Measurements from ENCODE around the gene TSPEAR. TPM values are rescaled to one million over a fixed set of nuclear protein-coding genes. Genes with fewer than 3 reads are reported as not detected.

TSPEAR gene
- total RNA-seq, 1 experiment from 2014 or later, result not detected

DNA sequence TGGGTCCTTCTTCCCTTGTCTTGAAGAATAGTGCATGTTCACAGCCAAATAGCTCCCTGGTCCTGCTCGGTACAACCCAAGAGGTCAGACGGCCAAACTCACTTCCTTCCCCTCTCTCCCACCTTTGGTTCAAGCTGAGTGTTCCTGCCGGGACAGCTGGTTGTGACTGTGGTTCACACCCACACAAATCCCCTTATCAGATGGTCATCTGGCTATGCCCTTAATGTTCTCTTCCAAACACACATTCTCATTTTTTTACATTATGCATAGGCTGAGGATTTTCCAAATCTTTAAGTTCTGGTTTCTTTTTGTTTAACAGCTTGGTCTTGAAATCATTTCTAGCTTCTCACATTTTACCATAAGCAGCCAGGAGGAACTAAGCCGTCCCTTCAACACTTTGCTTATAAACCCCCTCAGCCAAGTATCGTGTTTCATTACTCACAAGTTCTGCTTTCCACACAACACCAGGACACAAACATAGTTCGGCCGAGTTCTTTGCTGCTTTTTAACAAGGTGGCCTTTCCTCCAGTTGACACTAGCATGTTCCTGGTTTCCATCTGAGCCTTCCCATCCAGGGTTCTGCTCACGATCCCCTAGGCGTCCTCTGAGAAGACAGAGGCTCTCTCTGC, 19.7 kb upstream of the TSPEAR start:
- Mint-ChIP-seq H3K4me1 (ENCODE audit: low read depth, unreplicated experiment) (no peaks in the 10 kb centered on the region), H3K9me3 (ENCODE audit: low read depth, unreplicated experiment) (no peaks in the 10 kb centered on the region), H3K27me3 (ENCODE audit: unreplicated experiment) (peaks cover 80% of the 10 kb centered on the region), H3K36me3 (ENCODE audit: insufficient read depth, unreplicated experiment) (peaks cover 4% of the 10 kb centered on the region), H3K4me3 (ENCODE audit: low read depth, unreplicated experiment) (no peak overlapping the region), H3K27ac (ENCODE audit: unreplicated experiment) (no peak overlapping the region)
- CTCF ChIA-PET, result interaction anchor here (0.6 to 0.7 kb wide), 2 partner anchors 9 to 805 kb away, joined by 3 to 9 read pairs; no protein-coding TSS in a partner anchor
- no TSS peak for BruUV-seq (replicated peaks)
- no peak for DNase-seq
- intact Hi-C loops (cut with micrococcal nuclease; ENCODE audit: unreplicated experiment), result no loop called here
- TF ChIP-seq, protein P1, sequence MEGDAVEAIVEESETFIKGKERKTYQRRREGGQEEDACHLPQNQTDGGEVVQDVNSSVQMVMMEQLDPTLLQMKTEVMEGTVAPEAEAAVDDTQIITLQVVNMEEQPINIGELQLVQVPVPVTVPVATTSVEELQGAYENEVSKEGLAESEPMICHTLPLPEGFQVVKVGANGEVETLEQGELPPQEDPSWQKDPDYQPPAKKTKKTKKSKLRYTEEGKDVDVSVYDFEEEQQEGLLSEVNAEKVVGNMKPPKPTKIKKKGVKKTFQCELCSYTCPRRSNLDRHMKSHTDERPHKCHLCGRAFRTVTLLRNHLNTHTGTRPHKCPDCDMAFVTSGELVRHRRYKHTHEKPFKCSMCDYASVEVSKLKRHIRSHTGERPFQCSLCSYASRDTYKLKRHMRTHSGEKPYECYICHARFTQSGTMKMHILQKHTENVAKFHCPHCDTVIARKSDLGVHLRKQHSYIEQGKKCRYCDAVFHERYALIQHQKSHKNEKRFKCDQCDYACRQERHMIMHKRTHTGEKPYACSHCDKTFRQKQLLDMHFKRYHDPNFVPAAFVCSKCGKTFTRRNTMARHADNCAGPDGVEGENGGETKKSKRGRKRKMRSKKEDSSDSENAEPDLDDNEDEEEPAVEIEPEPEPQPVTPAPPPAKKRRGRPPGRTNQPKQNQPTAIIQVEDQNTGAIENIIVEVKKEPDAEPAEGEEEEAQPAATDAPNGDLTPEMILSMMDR (IDR thresholded peaks at IDR 0.05; ENCODE audit: unreplicated experiment), result no peak

DNA sequence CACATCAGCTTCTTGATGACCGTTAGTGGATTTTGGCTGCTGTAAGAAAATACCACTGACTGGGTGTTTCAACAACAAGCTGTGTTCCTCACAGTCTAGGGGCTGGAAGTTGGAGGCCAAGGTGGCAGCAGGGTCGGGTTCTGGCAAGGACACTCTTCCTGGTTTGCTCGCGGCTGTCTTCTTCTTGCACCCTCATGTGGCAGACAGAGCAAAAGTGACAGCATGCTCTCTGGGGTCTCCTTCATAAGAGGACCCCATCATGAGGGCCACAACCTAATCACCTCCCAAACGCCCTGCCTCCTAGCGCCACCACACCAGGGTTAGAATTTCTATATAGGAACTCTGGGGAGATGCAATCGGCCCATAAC, 18.6 kb upstream of the TSPEAR start:
- peaks cover 4% of the 10 kb centered on the region for H3K36me3 Mint-ChIP-seq (ENCODE audit: insufficient read depth, unreplicated experiment)
- no peaks in the 10 kb centered on the region for H3K9me3 Mint-ChIP-seq (ENCODE audit: low read depth, unreplicated experiment)
- peaks cover 89% of the 10 kb centered on the region for H3K27me3 Mint-ChIP-seq (ENCODE audit: unreplicated experiment)
- H3K4me1 Mint-ChIP-seq (ENCODE audit: low read depth, unreplicated experiment), result no peaks in the 10 kb centered on the region
- CTCF ChIA-PET, result no interaction called here
- intact Hi-C loops (cut with micrococcal nuclease; ENCODE audit: unreplicated experiment), result no loop called here
- H3K4me3 Mint-ChIP-seq (ENCODE audit: low read depth, unreplicated experiment), result no peak overlapping the region
- H3K27ac Mint-ChIP-seq (ENCODE audit: unreplicated experiment), result no peak overlapping the region
- TF ChIP-seq, protein P1 (IDR thresholded peaks at IDR 0.05; ENCODE audit: unreplicated experiment), result no peak
- no peak for DNase-seq
- BruUV-seq (replicated peaks), result no TSS peak

DNA sequence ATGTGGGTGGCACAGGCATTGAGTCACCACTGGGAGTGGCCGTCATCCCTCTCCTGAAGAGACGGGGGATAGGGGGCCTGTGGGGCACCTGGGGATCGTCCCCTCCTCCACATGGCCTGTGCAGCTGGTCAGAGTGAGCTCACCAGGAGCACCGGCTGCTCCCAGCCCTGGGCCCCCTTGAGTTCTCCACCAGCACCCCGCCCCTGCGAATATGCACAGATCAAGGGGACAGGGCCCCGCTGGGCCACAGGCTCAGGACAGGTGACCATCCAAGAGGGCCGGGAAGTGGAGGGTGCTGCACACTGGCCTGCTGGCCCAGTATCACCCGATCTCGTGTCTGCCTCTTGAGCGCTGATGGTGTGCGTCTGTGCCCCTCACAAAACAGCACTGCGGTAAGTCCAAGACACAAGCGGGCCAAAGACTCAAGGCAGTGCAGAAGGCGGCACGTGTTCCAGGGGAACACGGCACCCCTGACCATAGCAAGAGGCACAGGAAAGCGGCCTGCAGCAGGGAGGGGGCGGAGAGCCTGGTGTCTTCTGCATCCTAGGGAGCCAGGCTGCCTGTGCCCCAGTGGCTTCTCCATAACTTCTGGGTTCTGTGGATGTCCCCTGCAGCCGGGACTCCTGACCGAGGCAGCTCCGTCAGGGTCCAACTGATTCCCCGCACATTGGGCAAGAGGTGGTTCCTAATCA, 18.1 kb upstream of the TSPEAR start:
- Mint-ChIP-seq H3K9me3 (ENCODE audit: low read depth, unreplicated experiment) (no peaks in the 10 kb centered on the region), H3K4me3 (ENCODE audit: low read depth, unreplicated experiment) (no peak overlapping the region), H3K36me3 (ENCODE audit: insufficient read depth, unreplicated experiment) (peaks cover 4% of the 10 kb centered on the region), H3K4me1 (ENCODE audit: low read depth, unreplicated experiment) (no peaks in the 10 kb centered on the region), H3K27me3 (ENCODE audit: unreplicated experiment) (peaks cover 92% of the 10 kb centered on the region), H3K27ac (ENCODE audit: unreplicated experiment) (no peak overlapping the region)
- CTCF ChIA-PET, result no interaction called here
- TF ChIP-seq, protein P1 (IDR thresholded peaks at IDR 0.05; ENCODE audit: unreplicated experiment), result no peak
- no peak for DNase-seq
- no TSS peak for BruUV-seq (replicated peaks)
- intact Hi-C loops (cut with micrococcal nuclease; ENCODE audit: unreplicated experiment), result no loop called here

DNA sequence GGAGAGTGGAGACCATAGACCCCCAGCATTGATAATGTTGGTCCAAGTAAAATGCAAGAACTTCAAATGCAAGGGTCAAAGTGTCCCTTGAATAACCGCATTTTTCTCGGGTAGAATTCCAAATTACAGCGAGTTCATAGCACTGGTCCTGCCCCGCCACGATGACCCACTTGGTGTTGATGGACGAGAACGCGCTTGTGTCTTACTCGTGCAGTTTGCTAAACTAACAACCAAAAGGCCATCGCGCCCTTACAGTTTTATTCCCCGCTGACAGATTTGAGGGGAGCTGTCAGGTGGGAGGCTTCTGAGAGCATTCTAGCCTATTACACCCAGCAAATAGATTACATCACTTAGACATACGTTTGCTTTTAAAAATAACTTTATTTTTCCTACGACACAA, 17.3 kb upstream of the TSPEAR start:
- H3K27me3 Mint-ChIP-seq (ENCODE audit: unreplicated experiment), result peaks cover 98% of the 10 kb centered on the region
- TF ChIP-seq, protein P1 (IDR thresholded peaks at IDR 0.05; ENCODE audit: unreplicated experiment), result no peak
- no peak overlapping the region for H3K4me3 Mint-ChIP-seq (ENCODE audit: low read depth, unreplicated experiment)
- no peaks in the 10 kb centered on the region for H3K9me3 Mint-ChIP-seq (ENCODE audit: low read depth, unreplicated experiment)
- no TSS peak for BruUV-seq (replicated peaks)
- CTCF ChIA-PET, result no interaction called here
- no peaks in the 10 kb centered on the region for H3K4me1 Mint-ChIP-seq (ENCODE audit: low read depth, unreplicated experiment)
- H3K36me3 Mint-ChIP-seq (ENCODE audit: insufficient read depth, unreplicated experiment), result peaks cover 4% of the 10 kb centered on the region
- intact Hi-C loops (cut with micrococcal nuclease; ENCODE audit: unreplicated experiment), result no loop called here
- no peak for DNase-seq
- H3K27ac Mint-ChIP-seq (ENCODE audit: unreplicated experiment), result no peak overlapping the region

All from Calu3 (cell line).